Adipose tissue (tissue), 3 donors: ENCODE measurements around the gene ABRAXAS1. TPM values are rescaled to one million over a fixed set of nuclear protein-coding genes. Genes with fewer than 3 reads are reported as not detected.
"Not testable (repeated sequence)": the region's sequence is repeated elsewhere in the genome, so short reads cannot be mapped to it uniquely, and the experiment has no call there.

Experiments
- H3K27ac ChIP-seq: one replicate; pipeline ENCODE4 v1.5.1; 2013; ENCODE audit warnings: low read depth, low read length
- WGBS, 3 donors: extraction: QIAGEN DNeasy Blood & Tissue Kit; methylation state at CpG; one replicate each; pipeline ENCODE4 v1.1.7; 2013; 5-methylcytosine and 5-hydroxymethylcytosine counted together
- polyA plus RNA-seq, 3 donors: library from polyadenylated mRNA; stranded (reverse); fragments of 200-250 nt; gene quantifications; one replicate each; pipeline ENCODE4 v1.2.3, GENCODE V29; 2013
- donor health status: healthy with polysubstance abuse.
- donor health status: Bipolar disorder and iron deficiency.
- donor health status: healthy.

The ABRAXAS1 gene
- polyA plus RNA-seq: 10 to 100 TPM in 1 of 3 donors, 1 to 10 TPM in 2; 4.7 to 15.4 (median 6.1) TPM

DNA sequence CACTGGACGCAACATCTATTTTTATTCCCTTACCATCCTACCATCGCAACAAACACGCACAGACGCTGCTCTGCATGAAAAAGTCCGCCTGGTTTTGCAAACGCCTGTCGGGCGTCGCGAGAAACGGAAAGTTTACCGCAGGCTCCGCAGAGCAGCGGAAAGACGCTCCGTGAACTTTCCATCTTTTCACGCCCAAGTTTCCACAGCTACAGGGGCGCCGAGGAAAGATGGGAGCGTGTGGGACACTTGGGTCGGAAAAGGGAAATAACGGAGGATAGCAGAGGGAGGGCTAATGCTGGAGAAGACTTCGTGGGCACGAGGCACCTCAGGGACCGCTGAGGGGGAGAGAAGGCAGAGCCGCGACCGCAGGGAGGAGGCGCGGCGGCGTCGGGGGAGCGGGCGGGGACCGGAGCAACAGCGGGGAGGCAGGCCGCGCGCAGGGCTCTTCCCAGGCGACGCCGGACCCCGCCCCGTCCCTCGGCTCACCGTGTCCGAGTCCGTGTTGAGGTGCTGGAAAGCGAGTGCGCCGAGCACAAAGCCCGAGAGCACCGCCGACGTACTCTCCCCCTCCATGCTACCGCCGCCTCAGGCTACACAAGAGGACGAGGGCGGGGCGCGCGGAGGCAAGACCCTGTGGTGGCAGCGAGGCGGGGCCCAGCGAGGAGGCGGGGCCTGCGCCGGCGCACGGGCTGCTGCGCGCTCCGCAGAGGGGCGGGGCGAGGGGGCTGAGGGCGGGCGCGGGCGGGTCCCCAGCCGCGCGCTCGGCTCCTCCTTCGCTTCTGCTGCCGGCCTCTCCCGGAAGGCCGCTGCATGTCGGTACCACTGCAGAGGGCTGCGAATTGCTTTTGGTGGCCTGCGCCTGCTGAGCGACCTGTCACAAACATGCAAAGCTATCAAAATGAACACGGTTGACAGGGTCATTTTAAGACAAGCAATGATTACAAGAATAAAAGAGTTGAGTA lies at the start of gene ABRAXAS1:
Gene ABRAXAS1, minus strand, starts transcription at position 601 of the 962 bp plus-strand sequence. Its CDS starts 28 bp downstream, at position 573.
- 0 to 1% (median 1%) methylated on average over 81 to 93 of the region's 93 CpGs for WGBS, 3 donors
- H3K27ac ChIP-seq: no peak within 1 kb of the TSS

DNA sequence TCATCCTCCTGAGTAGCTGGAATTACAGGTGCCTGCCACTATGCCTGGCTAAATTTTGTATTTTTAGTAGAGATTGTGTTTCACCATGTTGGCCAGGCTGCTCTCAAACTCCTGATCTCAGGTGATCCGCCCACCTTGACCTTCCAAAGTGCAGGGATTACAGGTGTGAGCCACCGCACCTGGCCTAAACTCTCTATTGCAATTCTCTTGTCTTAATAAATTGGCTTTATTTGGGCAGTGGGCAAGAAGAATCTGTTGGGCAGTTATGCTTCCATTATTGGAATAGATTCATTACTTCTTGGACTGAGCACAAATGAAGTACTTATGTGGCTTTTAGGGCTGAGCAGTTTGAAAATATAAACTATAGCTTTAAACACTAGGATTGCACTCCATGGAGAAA lies 42.8 kb upstream of the ABRAXAS1 start:
- 80 to 88% (median 85%) methylated on average over 2 of the region's 2 CpGs for WGBS, 3 donors
- H3K27ac ChIP-seq: no peak overlapping the region

DNA sequence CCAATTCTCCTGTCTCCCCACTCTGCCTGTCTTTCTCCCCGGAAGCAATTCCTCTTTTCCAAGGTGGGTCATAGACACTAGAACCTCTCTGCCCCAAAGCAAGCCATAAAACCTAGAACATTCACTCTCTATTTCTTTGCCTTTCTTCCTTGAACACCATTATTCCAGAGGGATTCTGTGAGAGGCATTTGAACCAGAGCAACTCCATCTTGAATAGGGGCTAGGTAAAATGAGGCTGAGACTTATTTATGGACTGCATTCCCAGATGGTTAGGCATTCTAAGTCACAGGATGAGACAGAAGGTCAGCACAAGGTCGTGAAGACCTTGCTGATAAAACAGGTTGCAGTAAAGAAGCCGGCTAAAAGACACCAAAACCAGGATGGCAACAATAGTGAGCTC lies 37.3 kb upstream of the ABRAXAS1 start:
- H3K27ac ChIP-seq: no peak overlapping the region
- WGBS, 3 donors: 63 to 70% (median 68%) methylated on average over 3 of the region's 3 CpGs

DNA sequence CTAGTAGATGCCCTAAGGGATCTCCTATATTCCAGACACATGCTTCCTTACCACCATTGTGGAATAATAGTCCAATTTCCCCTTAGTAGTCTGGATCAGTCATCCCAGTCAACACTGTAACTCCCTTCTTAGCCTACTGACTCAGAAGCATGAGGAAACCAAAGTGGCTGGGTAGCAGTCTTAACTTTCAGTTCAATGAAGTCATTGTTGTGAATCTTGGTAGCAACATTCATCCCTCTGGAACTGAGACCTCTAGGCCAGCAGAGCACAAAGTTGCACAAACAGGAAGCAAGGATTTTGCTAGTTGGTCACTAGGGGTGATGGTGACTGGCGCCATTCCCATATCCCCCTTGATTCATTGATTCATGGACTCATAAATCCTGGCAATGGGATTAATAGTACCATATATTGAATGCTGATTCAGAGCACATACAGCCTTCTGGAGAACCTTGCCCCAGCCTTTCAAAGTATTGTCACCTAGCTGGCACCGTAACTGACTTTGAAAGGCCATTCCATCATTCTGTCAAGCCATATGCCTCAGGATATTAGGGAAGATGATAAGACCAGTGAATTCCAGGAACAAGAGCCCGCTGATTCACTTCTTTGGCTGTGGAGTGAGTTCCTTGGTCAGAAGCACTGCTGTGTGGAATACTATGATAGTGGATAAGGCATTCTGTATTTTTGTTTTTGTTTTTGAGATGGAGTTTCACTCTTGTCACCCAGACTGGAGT lies 31.3 kb upstream of the ABRAXAS1 start:
- WGBS, 3 donors: 56 to 72% (median 65%) methylated on average over 3 of the region's 3 CpGs
- H3K27ac ChIP-seq: no peak overlapping the region

DNA sequence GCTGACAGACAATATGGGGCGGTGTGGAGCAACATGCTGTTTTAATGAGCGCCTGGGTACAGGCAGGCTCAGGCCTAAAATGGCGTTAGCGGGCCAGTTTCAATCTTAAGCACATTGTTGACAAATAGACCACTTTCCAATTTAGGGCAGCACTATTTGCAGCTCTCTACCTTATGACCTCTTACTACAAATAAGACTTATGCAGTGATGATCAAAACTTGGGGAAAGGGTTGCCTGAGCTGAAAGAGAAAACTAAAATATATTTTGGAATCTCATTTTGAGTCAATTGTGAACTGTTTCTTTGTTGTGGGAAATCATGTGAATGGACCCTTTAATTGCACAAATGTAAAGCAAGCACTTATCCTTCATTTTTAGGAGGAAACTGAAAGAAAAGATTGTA lies 25.5 kb upstream of the ABRAXAS1 start:
- no peak overlapping the region for H3K27ac ChIP-seq
- 71 to 99% (median 91%) methylated on average over 4 of the region's 4 CpGs for WGBS, 3 donors

DNA sequence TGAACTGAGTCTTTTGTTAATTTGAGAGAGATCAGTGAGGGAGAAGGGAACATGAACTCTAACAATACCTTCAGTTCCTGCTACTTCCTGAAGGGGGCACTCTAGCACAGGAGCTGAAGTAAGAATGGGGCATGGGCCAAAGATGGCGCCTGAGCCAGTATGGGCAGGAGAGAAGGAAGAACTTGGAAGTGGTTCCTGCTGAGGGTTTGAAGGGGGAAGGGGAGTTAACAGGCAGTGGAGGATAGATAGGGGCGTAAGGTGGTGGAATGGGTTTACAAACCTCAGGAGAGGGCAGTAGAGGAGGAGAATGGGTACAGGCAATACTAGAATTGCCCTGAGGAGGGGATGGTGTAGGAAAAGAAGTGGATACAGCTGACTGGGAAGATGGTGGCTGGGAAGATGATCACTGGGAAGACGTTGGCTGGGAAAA lies 24.3 kb upstream of the ABRAXAS1 start:
- H3K27ac ChIP-seq: not testable (repeated sequence)
- WGBS, 3 donors: 59 to 63% (median 62%) methylated on average over 3 of the region's 3 CpGs

DNA sequence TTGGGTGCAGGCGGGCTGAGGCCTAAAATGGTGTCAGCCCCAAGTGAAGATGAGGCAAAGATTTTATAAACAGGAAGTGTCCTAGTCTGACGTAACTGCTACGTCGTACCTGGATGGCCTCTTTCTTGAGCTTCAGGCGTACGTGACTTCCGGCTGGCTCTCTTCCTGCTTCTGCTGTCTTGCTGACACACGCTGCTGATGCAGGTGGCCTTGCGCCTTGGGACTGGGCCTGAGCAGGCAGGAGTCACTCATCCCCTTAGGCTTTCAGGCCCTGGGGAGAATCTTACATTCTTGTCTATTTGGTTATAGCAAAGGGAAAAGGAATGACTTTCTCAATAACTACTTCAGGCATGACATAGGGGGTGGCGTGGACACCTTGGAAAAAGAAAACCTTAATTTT lies 20.1 kb upstream of the ABRAXAS1 start:
- WGBS, 3 donors: 71 to 82% (median 74%) methylated on average over 10 of the region's 10 CpGs
- no peak overlapping the region for H3K27ac ChIP-seq

DNA sequence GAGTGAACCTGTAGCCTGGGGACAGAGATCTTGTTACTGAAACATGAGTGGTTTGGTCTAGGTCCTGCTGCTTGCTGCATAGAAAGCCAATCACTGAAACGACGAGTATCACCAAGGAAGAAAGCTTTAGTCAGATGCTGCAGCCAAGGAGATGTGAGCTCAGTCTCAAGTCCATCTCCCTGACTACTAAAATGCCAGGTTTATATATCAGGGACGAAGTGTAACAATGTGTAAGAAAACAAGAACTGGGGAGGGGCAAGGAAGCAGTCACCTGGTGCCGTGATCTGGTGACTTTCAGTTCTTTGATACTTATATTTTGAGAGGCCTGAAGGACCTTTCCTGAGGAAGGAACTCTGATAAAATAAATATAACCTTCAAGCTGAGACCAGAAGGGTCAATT lies 19.6 kb upstream of the ABRAXAS1 start:
- 50 to 70% (median 67%) methylated on average over 4 of the region's 4 CpGs for WGBS, 3 donors
- H3K27ac ChIP-seq: no peak overlapping the region

DNA sequence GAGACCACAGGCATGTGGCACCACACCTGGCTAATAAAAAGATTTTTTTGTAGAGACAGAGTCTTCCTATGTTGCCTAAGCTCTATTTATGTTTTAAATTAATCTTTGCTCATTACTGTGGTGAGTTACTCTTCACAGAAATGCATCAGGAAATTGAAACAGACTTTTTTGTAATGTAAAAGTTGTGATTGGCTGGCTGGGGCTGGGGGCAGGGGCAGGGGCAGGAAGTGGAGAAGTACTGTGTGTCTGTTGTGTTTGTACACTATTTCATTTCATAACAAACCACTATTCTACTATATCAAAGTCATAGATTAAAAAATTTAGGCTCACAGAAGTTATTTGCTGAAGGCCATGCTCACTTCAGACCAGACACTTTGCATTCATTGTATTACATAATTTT lies 19.1 kb upstream of the ABRAXAS1 start:
- H3K27ac ChIP-seq: no peak overlapping the region

DNA sequence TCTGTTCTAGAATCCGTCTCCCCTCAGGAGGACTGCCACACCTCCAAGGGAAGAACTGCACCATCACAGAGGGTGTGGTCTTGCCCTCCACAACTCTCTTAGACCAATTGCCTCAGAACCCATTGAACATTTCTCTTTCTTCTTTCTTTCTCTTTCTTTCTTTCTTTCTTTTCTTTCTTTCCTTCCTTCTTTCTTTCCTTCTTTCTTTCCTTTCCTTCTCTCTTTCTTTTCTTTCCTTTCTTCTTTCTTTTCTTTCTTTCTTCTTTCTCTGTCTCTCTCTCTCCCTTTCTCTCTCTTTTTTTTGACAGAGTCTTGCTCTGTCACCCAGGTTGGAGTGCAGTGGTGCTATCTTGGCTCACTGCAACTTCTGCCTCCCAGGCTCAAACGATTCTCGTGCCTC lies 16.8 kb upstream of the ABRAXAS1 start:
- not testable (repeated sequence) for H3K27ac ChIP-seq
- WGBS, 3 donors: 77 to 91% (median 85%) methylated on average over 3 of the region's 3 CpGs

DNA sequence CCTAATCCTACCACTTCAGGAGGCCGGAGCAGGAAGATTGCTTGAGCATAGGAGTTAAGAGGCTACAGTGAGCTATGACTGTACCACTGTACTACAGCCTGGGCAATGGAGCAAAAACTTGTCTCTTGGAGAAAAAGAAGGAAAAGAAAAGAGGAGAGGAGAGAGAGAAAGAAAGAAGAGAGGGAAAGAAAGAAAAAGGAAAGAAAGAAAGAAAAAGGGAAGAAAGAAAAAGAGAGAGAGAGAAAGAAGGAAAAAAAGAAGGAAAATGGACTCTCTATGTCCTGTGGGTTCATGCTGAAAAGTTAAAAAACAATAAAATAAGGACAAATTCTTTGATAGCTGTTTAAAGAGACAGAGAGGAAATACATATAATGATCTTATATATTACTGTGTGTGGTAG lies 13.3 kb upstream of the ABRAXAS1 start:
- no peak overlapping the region for H3K27ac ChIP-seq
- 94 to 96% (median 94%) methylated on average over 1 of the region's 1 CpG for WGBS, 3 donors

DNA sequence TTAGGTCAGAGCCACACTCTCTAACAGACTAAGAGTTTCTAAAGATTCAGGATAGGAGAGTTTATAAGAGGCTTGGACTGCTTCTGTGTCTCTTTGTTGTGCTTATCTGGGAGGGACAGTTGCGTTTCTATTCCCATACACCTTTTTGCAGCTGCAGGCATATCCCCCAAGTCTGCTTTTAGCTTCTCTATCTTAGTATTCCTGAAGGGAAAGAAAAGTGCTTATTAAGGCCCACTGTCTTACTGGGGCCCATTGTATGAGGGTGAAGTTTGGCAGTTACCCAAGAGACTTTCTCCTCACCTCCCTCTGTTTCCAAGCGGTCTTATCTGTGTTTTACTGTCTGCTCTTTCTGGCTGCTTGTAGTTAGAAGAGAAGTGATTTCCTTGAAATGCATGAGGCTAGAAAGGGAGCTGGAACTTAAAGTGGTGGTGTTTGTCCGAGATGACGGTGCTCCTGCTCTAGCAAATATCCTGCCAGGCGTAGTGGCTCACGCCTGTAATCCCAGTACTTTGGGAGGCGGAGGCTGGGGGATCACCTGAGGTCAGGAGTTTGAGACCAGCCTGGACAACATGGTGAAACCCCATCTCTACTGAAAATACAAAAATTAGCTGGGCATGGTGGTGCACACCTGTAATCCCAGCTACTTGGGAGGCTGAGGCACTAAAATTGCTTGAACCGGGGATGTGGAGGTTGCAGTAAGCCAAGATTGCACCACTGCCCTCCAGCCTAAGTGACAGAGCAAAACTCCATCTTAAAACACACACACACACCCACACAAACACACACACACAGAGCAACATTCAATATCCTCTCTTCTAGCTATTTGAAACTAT lies 11.4 kb upstream of the ABRAXAS1 start:
- WGBS, 3 donors: 75 to 85% (median 85%) methylated on average over 8 of the region's 8 CpGs
- H3K27ac ChIP-seq: not testable (repeated sequence)

DNA sequence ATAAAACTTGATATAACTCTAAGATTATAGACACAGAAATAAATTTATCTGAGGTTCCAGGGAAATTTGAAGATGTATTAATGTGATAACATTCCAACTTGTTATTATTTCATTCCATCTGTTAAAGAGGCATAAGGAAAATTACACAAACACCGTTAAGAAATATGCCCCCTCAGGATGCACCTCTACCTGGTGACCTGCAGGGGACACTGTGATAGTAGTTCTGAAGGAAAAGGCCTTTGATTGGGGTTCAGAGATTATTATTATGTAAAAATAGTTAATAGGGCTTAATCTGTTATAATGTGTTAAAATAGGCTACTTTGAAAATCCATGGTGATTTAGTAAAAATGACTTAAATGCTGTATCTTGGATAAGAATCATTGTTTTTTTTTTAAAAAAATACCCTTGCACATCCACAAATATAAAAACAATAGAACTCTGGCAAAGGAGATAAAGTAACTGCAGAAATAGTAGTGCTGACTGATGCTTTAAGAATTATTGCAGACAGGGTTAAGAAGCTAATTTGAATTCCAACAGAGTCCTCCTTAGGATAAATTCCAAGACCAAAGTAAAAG lies 6.1 kb upstream of the ABRAXAS1 start:
- 0 to 10% (median 3%) methylated on average over 1 of the region's 1 CpG for WGBS, 3 donors
- H3K27ac ChIP-seq: no peak overlapping the region

DNA sequence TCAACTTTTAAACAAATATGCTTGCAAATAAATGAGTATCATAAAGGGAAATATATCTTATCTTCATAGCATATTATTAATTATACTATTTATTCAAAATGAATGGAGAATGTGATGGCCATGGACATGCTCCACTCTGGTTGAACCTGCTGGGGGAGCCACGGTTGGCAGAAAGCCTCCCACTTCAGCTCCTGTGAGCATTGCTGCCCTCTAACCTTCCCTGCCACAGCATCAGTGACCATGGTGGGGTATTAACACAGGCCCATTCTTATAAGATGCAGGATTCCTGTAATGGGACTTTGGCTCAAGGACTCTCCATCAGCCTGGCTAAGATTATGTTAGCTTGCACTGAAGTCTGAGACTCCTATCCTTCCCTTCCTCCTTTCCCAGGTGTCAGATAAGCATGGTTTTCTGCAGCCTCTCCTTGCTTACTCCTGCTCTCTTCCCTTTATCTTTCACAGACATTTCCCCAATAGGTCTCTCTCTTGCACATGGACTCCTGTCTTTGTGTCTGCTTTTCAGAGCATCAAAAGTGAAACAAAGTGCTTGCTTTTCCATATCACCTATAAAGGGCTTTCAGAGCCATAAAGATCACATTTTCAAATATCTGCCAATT lies 4.9 kb upstream of the ABRAXAS1 start:
- 8 to 49% (median 48%) methylated on average over 1 of the region's 1 CpG for WGBS, 3 donors
- H3K27ac ChIP-seq: no peak overlapping the region

DNA sequence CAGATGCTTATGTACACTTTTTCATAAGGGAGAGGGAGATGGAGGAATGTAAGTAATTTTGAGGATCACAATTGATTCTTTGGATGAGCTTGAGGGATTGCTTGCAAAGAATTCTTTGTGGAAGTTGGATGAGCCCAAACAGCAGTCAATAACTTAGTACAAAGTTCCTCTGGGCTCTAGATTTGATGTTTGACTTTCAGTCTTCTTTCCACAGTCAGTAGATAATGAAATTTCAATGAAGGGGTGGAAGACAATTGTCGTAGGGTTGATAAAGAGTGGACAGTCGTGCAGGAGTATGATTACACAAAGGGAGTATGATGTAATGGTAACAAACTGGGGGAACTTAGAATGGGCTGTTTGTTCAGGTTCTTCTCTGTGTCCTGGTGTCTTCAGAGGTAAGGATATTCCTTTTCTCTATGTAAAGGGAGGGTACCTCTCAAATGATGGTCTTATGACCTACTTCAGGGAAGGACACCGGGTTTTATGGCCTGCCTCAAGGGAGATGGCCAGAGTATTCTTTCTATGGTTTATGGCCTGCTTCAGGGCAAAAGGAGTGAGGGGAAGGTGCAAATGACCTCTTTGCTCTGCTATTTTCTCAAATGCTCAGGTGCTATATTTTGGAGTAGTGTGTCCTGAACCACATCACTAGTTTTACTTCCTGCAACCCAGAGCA lies 1.7 kb upstream of the ABRAXAS1 start:
- WGBS, 3 donors: 69 to 85% (median 77%) methylated on average over 3 of the region's 3 CpGs
- no peak overlapping the region for H3K27ac ChIP-seq

DNA sequence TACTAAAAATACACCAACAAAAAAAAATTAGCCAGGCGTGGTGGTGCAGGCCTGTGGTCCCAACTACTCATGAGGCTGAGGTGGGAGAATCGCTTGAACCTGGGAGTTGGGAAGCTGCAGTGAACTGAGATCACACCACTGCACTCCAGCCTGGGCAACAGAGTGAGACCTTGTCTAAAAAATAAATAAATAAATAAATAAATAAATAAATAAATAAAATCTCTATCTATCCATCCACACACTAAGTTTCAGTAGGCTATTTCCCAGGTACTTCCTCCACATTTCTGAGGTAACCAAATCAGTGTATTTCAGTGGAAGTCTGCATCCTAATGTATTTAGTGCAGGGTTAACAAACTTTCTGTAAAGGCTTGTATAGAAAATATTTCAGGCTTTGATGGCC lies 10.9 kb downstream of the ABRAXAS1 start:
- 95 to 98% (median 98%) methylated on average over 2 of the region's 2 CpGs for WGBS, 3 donors
- H3K27ac ChIP-seq: no peak overlapping the region

DNA sequence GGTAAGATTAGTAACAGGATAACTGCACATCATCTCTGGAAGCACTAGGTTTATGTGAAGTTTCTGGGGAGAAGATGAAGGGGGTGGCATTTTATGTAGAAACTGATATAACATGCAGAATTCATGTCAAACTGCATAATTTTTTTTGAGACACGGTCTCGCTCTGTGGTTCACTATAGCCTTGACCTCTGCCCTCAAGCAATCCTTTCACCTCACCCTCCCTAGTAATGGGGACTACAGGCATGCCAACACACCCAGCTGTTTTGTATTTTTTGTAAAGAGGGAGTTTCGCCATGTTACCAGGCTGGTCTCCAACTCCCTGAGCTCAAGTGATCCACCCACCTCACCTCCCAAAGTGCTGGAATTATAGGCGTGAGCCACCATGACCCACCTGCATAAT lies 11.5 kb downstream of the ABRAXAS1 start:
- no peak overlapping the region for H3K27ac ChIP-seq
- 78 to 93% (median 85%) methylated on average over 4 of the region's 4 CpGs for WGBS, 3 donors

DNA sequence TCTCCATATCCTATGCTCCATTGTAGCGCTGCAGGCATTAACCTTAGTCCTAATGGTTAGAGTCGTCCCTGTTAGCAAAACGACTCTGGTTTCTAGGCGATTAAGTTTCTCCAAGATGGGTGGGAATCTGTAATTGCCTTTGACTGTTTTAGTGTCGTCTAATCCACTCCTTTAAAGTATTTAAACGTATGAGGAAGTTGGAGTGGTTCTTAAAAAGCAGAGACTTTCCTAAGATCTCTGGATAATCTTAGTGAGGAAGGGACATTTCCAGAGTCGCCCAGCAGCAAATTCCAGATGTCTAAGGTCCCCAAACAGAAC lies 28.8 kb downstream of the ABRAXAS1 start:
- peak overlapping the region; percentile 94 for H3K27ac ChIP-seq
- 0 to 1% (median 0%) methylated on average over 7 of the region's 7 CpGs for WGBS, 3 donors
